Thymus (tissue), 14 donors: ENCODE data around the gene NME1. TPM values are rescaled to one million over a fixed set of nuclear protein-coding genes. Genes with fewer than 3 reads are reported as not detected.
A peak's percentile ranks its signal among the peaks of the same experiment; 100 is the strongest.
"Not testable (repeated sequence)": the region's sequence is repeated elsewhere in the genome, so short reads cannot be mapped to it uniquely, and the experiment has no call there.

ENCODE experiments used
- DNase-seq, 9 donors: peaks; one replicate each; pipeline ENCODE4 v3.0.0-alpha.2; 2013; ENCODE audit warnings: low spot score in 9 of 9, low read depth in 6 of 9, missing footprints in 1 of 9
- H3K27ac ChIP-seq, 2 donors: one replicate each; pipeline ENCODE4 v1.5.1; 2013; ENCODE audit warnings: control low read depth in 1 of 2, low read depth in 1 of 2, low read length in 1 of 2, mild to moderate bottlenecking in 1 of 2, moderate library complexity in 1 of 2
- H3K27me3 ChIP-seq, 2 donors: one replicate each; pipeline ENCODE4 v1.5.1; 2013; ENCODE audit warnings: low read length in 1 of 2; ENCODE audit not compliant: control insufficient read depth in 2 of 2, insufficient read depth in 1 of 2
- H3K36me3 ChIP-seq, 2 donors: one replicate each; pipeline ENCODE4 v1.5.1; 2013; ENCODE audit warnings: low read length in 1 of 2, mild to moderate bottlenecking in 1 of 2, moderate library complexity in 1 of 2; ENCODE audit not compliant: control insufficient read depth in 2 of 2, insufficient read depth in 2 of 2
- H3K4me1 ChIP-seq, 2 donors: one replicate each; pipeline ENCODE4 v1.5.1; 2013; ENCODE audit warnings: low read length in 2 of 2; ENCODE audit not compliant: control insufficient read depth in 2 of 2, insufficient read depth in 2 of 2
- H3K4me3 ChIP-seq, 2 donors: one replicate each; pipeline ENCODE4 v1.5.1; 2013; ENCODE audit warnings: low read length in 2 of 2, control low read depth in 1 of 2, mild to moderate bottlenecking in 1 of 2
- H3K9me3 ChIP-seq, 2 donors: one replicate each; pipeline ENCODE4 v1.5.1; 2013; ENCODE audit warnings: low read length in 1 of 2, mild to moderate bottlenecking in 1 of 2; ENCODE audit not compliant: control insufficient read depth in 2 of 2, insufficient read depth in 1 of 2
- WGBS: extraction: QIAGEN DNeasy Blood & Tissue Kit; methylation state at CpG from one replicate; pipeline ENCODE4 v1.1.7; 2013; 5-methylcytosine and 5-hydroxymethylcytosine counted together
- long read RNA-seq, 10 donors: transcript quantifications; one replicate each; lab custom pipeline, GENCODE V29; 2026
- polyA plus RNA-seq: library from polyadenylated mRNA; stranded (reverse); fragments of 200-250 nt; gene quantifications from one replicate; pipeline ENCODE4 v1.2.3, GENCODE V29; 2013
- total RNA-seq: library from RNA; stranded (reverse); fragments of 120-200 nt; gene quantifications from one replicate; pipeline ENCODE4 v1.2.4, GENCODE V29; 2013
- donor health status: healthy.

The NME1 gene
- 141 TPM for total RNA-seq
- 58.5 TPM for polyA plus RNA-seq
- long read RNA-seq, donor 1, transcript NME1-203 (5 exons, 940 nt), result major isoform, 14 of 16 reads
- long read RNA-seq, donor 1, partial matches to known transcripts, result 0 of 16 reads
- long read RNA-seq, donor 1, other reads (novel, unspliced or antisense), result 0 of 16 reads
- long read RNA-seq, donor 2, result 0 reads
- long read RNA-seq, donor 3, transcript NME1-203 (5 exons, 940 nt), result major isoform, 223 of 279 reads
- long read RNA-seq, donor 3, transcript NME1-202 (6 exons, 986 nt), result minor isoform, 6 of 279 reads
- long read RNA-seq, donor 3, partial matches to known transcripts, result 42 of 279 reads
- long read RNA-seq, donor 3, other reads (novel, unspliced or antisense), result 6 of 279 reads
- long read RNA-seq, donor 4, transcript NME1-203 (5 exons, 940 nt), result major isoform, 46 of 58 reads
- long read RNA-seq, donor 4, partial matches to known transcripts, result 9 of 58 reads
- long read RNA-seq, donor 4, other reads (novel, unspliced or antisense), result 0 of 58 reads
- long read RNA-seq, donor 5, transcript NME1-203 (5 exons, 940 nt), result major isoform, 182 of 243 reads
- long read RNA-seq, donor 5, partial matches to known transcripts, result 54 of 243 reads
- long read RNA-seq, donor 5, other reads (novel, unspliced or antisense), result 7 of 243 reads
- long read RNA-seq, donor 6, transcript NME1-203 (5 exons, 940 nt), result major isoform, 56 of 70 reads
- long read RNA-seq, donor 6, partial matches to known transcripts, result 10 of 70 reads
- long read RNA-seq, donor 6, other reads (novel, unspliced or antisense), result 0 of 70 reads
- long read RNA-seq, donor 7, transcript NME1-203 (5 exons, 940 nt), result major isoform, 88 of 106 reads
- long read RNA-seq, donor 7, partial matches to known transcripts, result 14 of 106 reads
- long read RNA-seq, donor 7, other reads (novel, unspliced or antisense), result 0 of 106 reads
- long read RNA-seq, donor 8, transcript NME1-203 (5 exons, 940 nt), result major isoform, 33 of 34 reads
- long read RNA-seq, donor 8, partial matches to known transcripts, result 0 of 34 reads
- long read RNA-seq, donor 8, other reads (novel, unspliced or antisense), result 0 of 34 reads
- long read RNA-seq, donor 9, transcript NME1-203 (5 exons, 940 nt), result major isoform, 60 of 68 reads
- long read RNA-seq, donor 9, partial matches to known transcripts, result 6 of 68 reads
- long read RNA-seq, donor 9, other reads (novel, unspliced or antisense), result 0 of 68 reads
- long read RNA-seq, donor 10, transcript NME1-203 (5 exons, 940 nt), result major isoform, 52 of 59 reads
- long read RNA-seq, donor 10, partial matches to known transcripts, result 6 of 59 reads
- long read RNA-seq, donor 10, other reads (novel, unspliced or antisense), result 0 of 59 reads

DNA sequence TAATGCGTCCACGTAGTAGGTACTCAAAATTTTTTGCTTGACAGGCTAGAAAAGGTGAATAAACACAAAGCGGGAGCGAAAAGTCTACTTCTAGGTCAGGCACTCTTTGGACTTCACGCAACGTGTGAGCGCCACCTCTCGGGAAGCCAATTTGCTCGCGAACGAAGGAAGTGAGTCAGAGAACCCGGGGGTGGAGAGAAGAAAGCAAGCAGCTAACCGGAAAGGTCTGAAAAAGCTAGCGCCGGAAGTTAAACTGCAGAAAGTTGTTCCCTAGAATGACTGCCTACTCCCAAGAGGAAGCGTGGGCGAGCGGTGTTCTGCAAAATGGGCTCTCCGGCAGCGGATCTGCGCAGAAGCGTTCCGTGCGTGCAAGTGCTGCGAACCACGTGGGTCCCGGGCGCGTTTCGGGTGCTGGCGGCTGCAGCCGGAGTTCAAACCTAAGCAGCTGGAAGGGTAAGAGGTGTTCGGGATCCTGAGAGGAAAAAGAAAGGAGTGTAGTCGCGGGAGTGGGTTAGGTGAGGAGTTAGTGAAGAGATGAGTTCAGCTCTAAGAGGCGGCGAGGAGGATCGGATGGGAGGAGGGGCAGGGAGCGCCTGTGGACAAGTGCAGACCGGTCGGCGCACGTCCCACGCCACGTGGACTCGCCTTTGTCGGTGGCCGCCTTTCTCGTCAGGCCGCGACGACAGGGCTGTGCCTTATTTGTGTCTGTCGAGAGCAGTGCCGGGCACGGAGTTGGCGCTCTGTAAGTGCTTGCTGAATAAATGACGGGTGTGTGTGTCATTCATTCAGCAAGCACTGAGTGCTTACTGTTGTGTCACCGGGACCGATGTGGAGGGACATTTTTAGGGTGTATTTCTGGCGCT lies at the start of gene NME1:
Gene NME1, plus strand, starts transcription at position 350 of the 863 bp plus-strand sequence. CDS start 2,096 bp downstream, outside the sequence.
- under 1% methylated on average over 60 of the region's 60 CpGs for WGBS
- Histone ChIP-seq H3K27me3 (no peaks in the 10 kb centered on the region), H3K4me1 (peaks cover 6 to 8% of the 10 kb centered on the region in 2 donors), H3K9me3 (no peaks in the 10 kb centered on the region), H3K27ac (peak within 1 kb of the TSS; percentile 80 to 95), H3K4me3 (peak within 1 kb of the TSS; percentile 71 to 82), H3K36me3 (peaks cover 6 to 12% of the 10 kb centered on the region in 2 donors)
- peak; percentile 92 to 99 (median 97) for DNase-seq

DNA sequence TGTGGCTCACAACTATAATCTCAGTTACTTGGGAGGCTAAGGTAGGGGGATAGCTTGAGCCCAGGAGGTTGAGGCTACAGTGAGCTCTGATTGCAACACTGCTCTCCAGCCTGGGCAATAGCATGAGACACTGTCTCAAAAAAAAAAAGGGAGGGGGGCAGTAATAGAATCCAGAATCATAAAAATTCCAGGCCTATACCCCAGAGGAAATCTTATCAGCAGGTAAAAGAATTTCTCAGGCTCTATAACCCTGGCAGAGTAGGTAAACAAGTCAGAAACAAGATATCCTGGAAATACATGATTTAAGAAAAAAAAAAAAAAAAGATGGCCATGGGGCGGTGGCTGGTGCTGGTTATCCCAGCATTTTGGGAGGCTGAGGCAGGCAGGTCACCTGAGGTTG lies 45.6 kb upstream of the NME1 start:
- H3K27me3 ChIP-seq, result no peaks in the 10 kb centered on the region
- DNase-seq, result no peak
- H3K36me3 ChIP-seq, result no peaks in the 10 kb centered on the region
- peaks cover 0 to 2% of the 10 kb centered on the region in 2 donors for H3K4me1 ChIP-seq
- WGBS, result 100% methylated on average over 1 of the region's 1 CpG
- H3K27ac ChIP-seq, result no peak overlapping the region
- H3K4me3 ChIP-seq, result no peak overlapping the region
- no peaks in the 10 kb centered on the region for H3K9me3 ChIP-seq

DNA sequence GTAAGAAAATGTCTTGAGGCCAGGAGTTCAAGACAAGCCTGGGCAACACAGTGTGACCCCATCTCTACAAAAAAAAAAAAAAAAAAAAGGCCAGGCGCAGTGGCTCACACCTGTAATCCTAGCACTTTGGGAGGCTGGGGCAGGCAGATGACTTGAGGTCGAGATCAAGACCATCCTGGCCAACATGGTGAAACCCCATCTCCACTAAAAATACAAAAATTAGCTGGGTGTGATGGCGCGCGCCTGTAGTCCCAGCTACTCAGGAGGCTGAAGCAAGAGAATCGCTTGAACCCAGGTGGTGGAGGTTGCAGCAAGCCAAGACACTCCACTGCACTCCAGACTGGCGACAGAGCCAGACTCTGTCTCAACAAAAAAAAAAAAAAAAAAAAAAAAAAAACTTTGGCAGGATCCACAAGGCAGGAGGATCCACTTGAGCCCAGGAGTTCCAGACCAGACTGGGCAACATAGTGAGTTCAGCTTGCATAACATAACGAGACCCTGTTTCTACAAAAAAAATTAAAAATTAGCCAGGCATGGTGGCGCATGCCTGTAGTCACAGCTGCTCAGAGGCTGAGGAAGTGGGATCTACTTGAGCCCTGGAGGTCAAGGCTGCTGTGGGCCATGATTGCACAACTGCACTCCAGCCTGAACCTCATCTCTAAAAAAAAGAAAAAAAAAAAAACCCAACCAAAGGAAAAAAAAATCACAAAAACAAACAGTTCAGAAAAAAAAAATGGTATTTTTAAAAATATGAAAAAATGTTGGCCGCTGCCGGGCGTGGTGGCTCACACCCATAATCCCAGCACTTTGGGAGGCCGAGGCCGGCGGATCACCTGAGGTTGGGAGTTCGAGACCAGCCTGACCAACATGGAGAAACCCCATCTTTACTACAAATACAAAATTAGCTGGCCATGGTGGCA lies 40.8 kb upstream of the NME1 start:
- H3K27ac ChIP-seq, H3K36me3 ChIP-seq, H3K4me1 ChIP-seq, H3K4me3 ChIP-seq, H3K9me3 ChIP-seq, DNase-seq, H3K27me3 ChIP-seq: not testable (repeated sequence)
- WGBS, result 94% methylated on average over 16 of the region's 16 CpGs

DNA sequence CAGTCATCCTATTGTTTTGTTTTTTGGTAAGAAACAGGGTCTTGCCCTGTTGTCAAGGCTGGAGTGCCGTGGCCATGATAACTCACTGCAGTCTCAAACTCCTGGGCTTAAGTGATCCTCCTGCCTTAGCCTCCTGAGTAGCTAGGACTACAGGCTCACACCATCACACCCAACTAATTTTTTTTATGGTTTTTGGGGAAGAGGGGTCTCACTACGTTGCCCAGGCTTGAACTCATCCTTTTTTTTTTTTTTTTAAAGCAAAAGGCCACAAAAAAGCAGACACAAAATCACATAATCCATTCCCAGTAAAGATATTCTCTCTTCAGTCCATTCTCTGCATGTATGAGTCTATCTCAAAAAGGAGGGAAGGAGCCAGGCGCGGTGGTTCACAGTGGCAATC lies 38.2 kb upstream of the NME1 start:
- WGBS, result 96% methylated on average over 4 of the region's 4 CpGs
- H3K4me1 ChIP-seq, result peaks cover 9 to 17% of the 10 kb centered on the region in 2 donors
- no peak overlapping the region for H3K4me3 ChIP-seq
- no peaks in the 10 kb centered on the region for H3K27me3 ChIP-seq
- no peaks in the 10 kb centered on the region for H3K9me3 ChIP-seq
- DNase-seq, result no peak
- no peak overlapping the region for H3K27ac ChIP-seq
- no peaks in the 10 kb centered on the region for H3K36me3 ChIP-seq

DNA sequence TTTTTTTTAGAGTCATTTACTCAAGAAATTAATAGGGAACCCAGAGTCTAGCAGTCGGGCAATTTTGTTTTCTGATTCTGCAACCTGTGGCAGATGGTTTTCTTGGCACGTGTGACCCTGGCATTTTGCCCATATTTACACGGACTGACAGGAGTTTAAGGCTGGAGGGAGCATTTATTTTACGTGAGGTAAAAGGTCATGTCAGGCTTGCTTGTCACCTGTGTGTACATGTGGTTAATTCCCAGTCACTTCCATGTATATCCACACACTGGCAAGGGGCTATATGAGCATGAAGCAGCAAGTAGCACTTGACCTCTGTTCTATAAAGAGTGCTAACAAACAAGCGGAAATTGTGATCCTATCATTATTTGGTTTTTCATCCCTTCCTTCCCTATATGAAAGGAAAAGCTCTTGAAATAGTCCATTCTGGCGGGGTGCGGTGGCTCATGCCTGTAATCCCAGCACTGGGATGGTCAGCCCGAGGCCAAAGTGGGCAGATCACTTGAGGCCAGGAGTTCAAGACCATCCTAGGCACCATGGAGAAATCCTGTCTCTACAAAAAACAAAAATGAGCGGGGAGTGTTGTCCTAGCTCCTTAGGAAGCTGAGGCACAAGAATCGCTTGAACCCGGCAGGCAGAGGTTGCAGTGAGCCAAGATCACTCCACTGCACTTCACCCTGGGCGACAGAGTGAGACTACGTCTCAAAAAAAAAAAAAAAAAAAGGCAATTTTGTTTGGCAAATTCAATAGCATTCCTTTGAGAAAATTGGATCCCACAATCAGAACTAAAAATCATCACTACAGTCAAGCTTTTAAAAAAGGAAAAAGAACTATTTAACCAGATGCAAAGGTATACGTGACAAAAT lies 34.8 kb upstream of the NME1 start:
- H3K4me1 ChIP-seq, result peaks cover 19 to 27% of the 10 kb centered on the region in 2 donors
- no peak for DNase-seq

DNA sequence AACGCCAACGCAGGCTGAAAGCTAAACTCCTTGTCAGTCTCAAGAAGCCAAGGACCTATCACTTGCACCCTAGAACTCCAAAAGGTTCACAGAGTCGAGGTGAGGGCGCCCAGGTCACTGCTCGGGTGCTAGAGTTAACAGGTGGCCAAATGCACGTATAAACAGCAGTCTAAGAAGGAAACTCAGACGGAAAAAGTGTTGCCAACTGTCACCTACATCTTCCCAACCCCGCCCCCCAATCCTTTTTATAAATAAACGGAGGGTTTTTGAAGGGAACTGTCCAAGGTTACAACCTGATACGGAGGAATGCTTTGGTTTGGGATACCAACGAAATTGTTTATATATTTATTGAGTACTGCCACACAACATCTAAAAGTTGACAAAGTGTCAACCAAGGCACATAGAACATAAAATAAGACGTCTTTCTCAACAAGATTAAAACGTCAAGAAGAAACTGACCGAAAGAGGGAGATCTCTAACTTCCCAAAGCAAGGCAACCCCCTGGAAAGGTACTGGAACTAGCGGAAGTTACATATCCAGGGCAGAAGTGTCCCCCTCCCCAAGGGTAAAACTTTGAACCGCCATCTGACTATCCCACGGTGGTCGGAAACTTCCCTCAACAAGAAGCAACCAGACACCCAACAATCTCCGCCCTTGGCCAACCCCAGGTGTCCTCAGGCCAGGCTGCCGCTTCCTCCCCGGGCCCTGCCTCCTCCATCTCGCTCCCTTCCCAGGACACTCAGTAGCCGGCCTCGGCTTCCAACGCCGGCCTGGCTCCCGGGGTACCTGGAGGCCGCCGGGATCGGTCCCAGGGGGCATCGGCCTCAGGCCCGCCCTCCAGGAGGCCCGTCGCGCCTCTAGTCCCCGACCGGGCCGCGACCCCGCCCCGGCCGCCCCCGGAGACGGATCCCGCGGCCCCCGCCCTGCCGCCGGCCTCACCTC lies 33.7 kb upstream of the NME1 start:
- peak overlapping the region; percentile 95 for H3K27ac ChIP-seq
- peak overlapping the region; percentile 91 to 100 for H3K4me3 ChIP-seq
- peaks cover 19 to 27% of the 10 kb centered on the region in 2 donors for H3K4me1 ChIP-seq
- H3K9me3 ChIP-seq, result no peaks in the 10 kb centered on the region
- no peaks in the 10 kb centered on the region for H3K27me3 ChIP-seq
- DNase-seq, result peak in 7 of 9 donors; percentile 17 to 66 (median 37)
- WGBS, result 2% methylated on average over 49 of the region's 49 CpGs
- no peaks in the 10 kb centered on the region for H3K36me3 ChIP-seq

More for the DNA sequence above, 34.8 kb upstream of the NME1 start:
- H3K36me3 ChIP-seq, result no peaks in the 10 kb centered on the region
- no peak overlapping the region for H3K27ac ChIP-seq
- H3K27me3 ChIP-seq, result no peaks in the 10 kb centered on the region
- 70% methylated on average over 14 of the region's 14 CpGs for WGBS
- no peaks in the 10 kb centered on the region for H3K9me3 ChIP-seq
- peak overlapping the region; percentile 91 to 100 for H3K4me3 ChIP-seq
